HEK293 (cell line): ENCODE measurements around the gene PPP1R3G.

ENCODE experiments used
- CTCF ChIA-PET: fragments of 350-600 bp; formaldehyde crosslinking; extraction: SDS; loops from one replicate; lab custom pipeline; 2021; ENCODE audit warnings: antibody characterized with exemption; lab: Yijun Ruan, JAX
- POLR2A ChIA-PET: fragments of 300-600 bp; formaldehyde crosslinking; extraction: SDS; loops from one replicate; lab custom pipeline; 2020; ENCODE audit warnings: antibody characterized with exemption, inconsistent platforms; lab: Yijun Ruan, JAX
- H3K27ac ChIP-seq: fragments of 200-500 bp; sonication (Bioruptor generic); 2 replicates; pipeline ENCODE4 v1.5.1; 2014; ENCODE audit warnings: low read depth, low read length, control low read depth, inconsistent platforms; ENCODE audit errors: extremely low read depth
- H3K36me3 ChIP-seq, 2 experiments: fragments of 200-500 bp in 1 of 2; sonication (Bioruptor generic) in 1 of 2; 1 replicate in 1 of 2; 2 replicates in 1 of 2; pipeline ENCODE4 v1.5.1; 2014 to 2017; ENCODE audit warnings: inconsistent platforms in 2 of 2, low read length in 2 of 2; ENCODE audit not compliant: control insufficient read depth in 2 of 2, insufficient read depth in 1 of 2
- H3K4me1 ChIP-seq: fragments of 200-500 bp; sonication (Bioruptor generic); 2 replicates; pipeline ENCODE4 v1.5.1; 2014; ENCODE audit warnings: mild to moderate bottlenecking, low read length, inconsistent platforms; ENCODE audit not compliant: control insufficient read depth, insufficient read depth
- H3K4me3 ChIP-seq: 2 replicates; pipeline ENCODE4 v1.5.1; 2011; ENCODE audit warnings: low read depth, mild to moderate bottlenecking, control low read depth, low read length, moderate library complexity
- H3K9me3 ChIP-seq: fragments of 200-500 bp; sonication (Bioruptor generic); 2 replicates; pipeline ENCODE4 v1.5.1; 2014; ENCODE audit warnings: low read depth, low read length, inconsistent platforms; ENCODE audit not compliant: control insufficient read depth, insufficient read depth
- BCL11B ChIP-seq: fragments of 450-650 bp; formaldehyde crosslinking; IDR thresholded peaks from 2 replicates; pipeline ENCODE4 v1.5.1; 2016; ENCODE audit warnings: low read depth, missing biosample characterization, missing genetic modification characterization
- EGR2 ChIP-seq: fragments of 450-650 bp; formaldehyde crosslinking; IDR thresholded peaks from 2 replicates; pipeline ENCODE4 v1.5.1; 2016; ENCODE audit warnings: low read depth, missing biosample characterization, missing genetic modification characterization
- GLIS2 ChIP-seq: fragments of 450-650 bp; formaldehyde crosslinking; IDR thresholded peaks from 2 replicates; pipeline ENCODE4 v1.5.1; 2016; ENCODE audit warnings: missing biosample characterization, missing genetic modification characterization
- HOXC10 ChIP-seq: sonication (generic); formaldehyde crosslinking; IDR thresholded peaks from 2 replicates; pipeline ENCODE4 v1.8.1; 2023; ENCODE audit warnings: mild to moderate bottlenecking, missing genetic modification reagents
- KLF9 ChIP-seq: fragments of 450-650 bp; formaldehyde crosslinking; IDR thresholded peaks from 2 replicates; pipeline ENCODE4 v1.5.1; 2016; ENCODE audit warnings: missing biosample characterization, missing genetic modification characterization, low read depth
- RBAK ChIP-seq: fragments of 450-650 bp; formaldehyde crosslinking; IDR thresholded peaks from 2 replicates; pipeline ENCODE4 v1.5.1; 2016; ENCODE audit warnings: missing biosample characterization, missing genetic modification characterization
- ZBTB6 ChIP-seq: fragments of 450-650 bp; formaldehyde crosslinking; IDR thresholded peaks from 2 replicates; pipeline ENCODE4 v1.5.1; 2017; ENCODE audit warnings: missing biosample characterization, missing genetic modification characterization
- ZNF169 ChIP-seq: fragments of 450-650 bp; formaldehyde crosslinking; IDR thresholded peaks from 2 replicates; pipeline ENCODE4 v1.5.1; 2016; ENCODE audit warnings: missing biosample characterization, missing genetic modification characterization
- ZNF292 ChIP-seq: fragments of 450-650 bp; formaldehyde crosslinking; IDR thresholded peaks from 2 replicates; pipeline ENCODE4 v1.5.1; 2016; ENCODE audit warnings: low read depth, missing biosample characterization, missing genetic modification characterization, borderline replicate concordance
- ZNF394 ChIP-seq: fragments of 450-650 bp; formaldehyde crosslinking; IDR thresholded peaks from 2 replicates; pipeline ENCODE4 v1.5.1; 2016; ENCODE audit warnings: missing biosample characterization, missing genetic modification characterization, mild to moderate bottlenecking, moderate library complexity, borderline replicate concordance
- ZNF529 ChIP-seq: fragments of 450-650 bp; formaldehyde crosslinking; IDR thresholded peaks from 2 replicates; pipeline ENCODE4 v1.5.1; 2017; ENCODE audit warnings: missing genetic modification characterization, missing biosample characterization; ENCODE audit not compliant: insufficient replicate concordance
- ZNF560 ChIP-seq: fragments of 450-650 bp; formaldehyde crosslinking; IDR thresholded peaks from 2 replicates; pipeline ENCODE4 v1.5.1; 2017; ENCODE audit warnings: missing biosample characterization, missing genetic modification characterization, borderline replicate concordance
- ZNF571 ChIP-seq: fragments of 450-650 bp; formaldehyde crosslinking; IDR thresholded peaks from 2 replicates; pipeline ENCODE4 v1.5.0; 2017; ENCODE audit warnings: missing biosample characterization, missing genetic modification characterization
- ZNF629 ChIP-seq: fragments of 450-650 bp; formaldehyde crosslinking; IDR thresholded peaks from 2 replicates; pipeline ENCODE4 v1.5.1; 2017; ENCODE audit warnings: missing biosample characterization, missing genetic modification characterization
- ZNF785 ChIP-seq: fragments of 450-650 bp; formaldehyde crosslinking; IDR thresholded peaks from 2 replicates; pipeline ENCODE4 v1.5.1; 2016; ENCODE audit warnings: missing biosample characterization, missing genetic modification characterization
- ZSCAN4 ChIP-seq: fragments of 450-650 bp; formaldehyde crosslinking; IDR thresholded peaks from 2 replicates; pipeline ENCODE4 v1.5.1; 2017; ENCODE audit warnings: missing biosample characterization, missing genetic modification characterization
- TF ChIP-seq, protein P1 (sequence below): fragments of 450-650 bp; formaldehyde crosslinking; IDR thresholded peaks from 2 replicates; pipeline ENCODE4 v1.5.1; 2016; ENCODE audit warnings: missing biosample characterization, missing genetic modification characterization
- TF ChIP-seq, protein P2 (sequence below): fragments of 450-650 bp; formaldehyde crosslinking; IDR thresholded peaks from 2 replicates; pipeline ENCODE4 v1.5.1; 2016; ENCODE audit warnings: missing biosample characterization, missing genetic modification characterization

PPP1R3G gene

DNA sequence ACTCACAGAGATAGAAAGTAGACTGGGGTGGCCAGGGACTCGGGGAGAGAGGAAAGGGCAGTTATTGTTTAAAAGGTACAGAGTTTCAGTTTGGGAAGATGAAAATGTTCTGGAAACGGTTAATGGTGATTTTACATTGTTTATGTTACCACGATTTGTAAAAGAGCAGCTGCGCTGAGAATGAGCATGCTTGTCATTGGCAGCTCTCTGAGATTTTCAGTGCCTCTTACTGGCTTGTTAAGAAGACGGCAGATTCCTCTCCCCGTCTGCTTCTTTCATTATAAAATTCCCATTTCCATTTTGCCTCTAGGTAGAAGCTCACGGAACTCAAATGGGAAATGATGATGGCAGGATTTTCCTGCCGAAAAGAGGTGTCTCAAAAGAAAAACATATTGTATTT, 39.7 kb upstream of the PPP1R3G start:
- TF ChIP-seq ZNF529 (tag by site-specific recombination) (no peak), BCL11B (tag by site-specific recombination) (no peak), RBAK (no peak), ZNF629 (tag by site-specific recombination) (no peak), ZNF394 (no peak), ZNF292 (tag by site-specific recombination) (no peak), EGR2 (tag by site-specific recombination) (no peak), ZNF571 (tag by site-specific recombination) (no peak), KLF9 (tag by site-specific recombination) (no peak), ZNF169 (tag by site-specific recombination) (no peak)
- TF ChIP-seq, protein P1, sequence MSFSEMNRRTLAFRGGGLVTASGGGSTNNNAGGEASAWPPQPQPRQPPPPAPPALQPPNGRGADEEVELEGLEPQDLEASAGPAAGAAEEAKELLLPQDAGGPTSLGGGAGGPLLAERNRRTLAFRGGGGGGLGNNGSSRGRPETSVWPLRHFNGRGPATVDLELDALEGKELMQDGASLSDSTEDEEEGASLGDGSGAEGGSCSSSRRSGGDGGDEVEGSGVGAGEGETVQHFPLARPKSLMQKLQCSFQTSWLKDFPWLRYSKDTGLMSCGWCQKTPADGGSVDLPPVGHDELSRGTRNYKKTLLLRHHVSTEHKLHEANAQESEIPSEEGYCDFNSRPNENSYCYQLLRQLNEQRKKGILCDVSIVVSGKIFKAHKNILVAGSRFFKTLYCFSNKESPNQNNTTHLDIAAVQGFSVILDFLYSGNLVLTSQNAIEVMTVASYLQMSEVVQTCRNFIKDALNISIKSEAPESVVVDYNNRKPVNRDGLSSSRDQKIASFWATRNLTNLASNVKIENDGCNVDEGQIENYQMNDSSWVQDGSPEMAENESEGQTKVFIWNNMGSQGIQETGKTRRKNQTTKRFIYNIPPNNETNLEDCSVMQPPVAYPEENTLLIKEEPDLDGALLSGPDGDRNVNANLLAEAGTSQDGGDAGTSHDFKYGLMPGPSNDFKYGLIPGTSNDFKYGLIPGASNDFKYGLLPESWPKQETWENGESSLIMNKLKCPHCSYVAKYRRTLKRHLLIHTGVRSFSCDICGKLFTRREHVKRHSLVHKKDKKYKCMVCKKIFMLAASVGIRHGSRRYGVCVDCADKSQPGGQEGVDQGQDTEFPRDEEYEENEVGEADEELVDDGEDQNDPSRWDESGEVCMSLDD (tag by site-specific recombination) = no peak
- TF ChIP-seq, protein P2, sequence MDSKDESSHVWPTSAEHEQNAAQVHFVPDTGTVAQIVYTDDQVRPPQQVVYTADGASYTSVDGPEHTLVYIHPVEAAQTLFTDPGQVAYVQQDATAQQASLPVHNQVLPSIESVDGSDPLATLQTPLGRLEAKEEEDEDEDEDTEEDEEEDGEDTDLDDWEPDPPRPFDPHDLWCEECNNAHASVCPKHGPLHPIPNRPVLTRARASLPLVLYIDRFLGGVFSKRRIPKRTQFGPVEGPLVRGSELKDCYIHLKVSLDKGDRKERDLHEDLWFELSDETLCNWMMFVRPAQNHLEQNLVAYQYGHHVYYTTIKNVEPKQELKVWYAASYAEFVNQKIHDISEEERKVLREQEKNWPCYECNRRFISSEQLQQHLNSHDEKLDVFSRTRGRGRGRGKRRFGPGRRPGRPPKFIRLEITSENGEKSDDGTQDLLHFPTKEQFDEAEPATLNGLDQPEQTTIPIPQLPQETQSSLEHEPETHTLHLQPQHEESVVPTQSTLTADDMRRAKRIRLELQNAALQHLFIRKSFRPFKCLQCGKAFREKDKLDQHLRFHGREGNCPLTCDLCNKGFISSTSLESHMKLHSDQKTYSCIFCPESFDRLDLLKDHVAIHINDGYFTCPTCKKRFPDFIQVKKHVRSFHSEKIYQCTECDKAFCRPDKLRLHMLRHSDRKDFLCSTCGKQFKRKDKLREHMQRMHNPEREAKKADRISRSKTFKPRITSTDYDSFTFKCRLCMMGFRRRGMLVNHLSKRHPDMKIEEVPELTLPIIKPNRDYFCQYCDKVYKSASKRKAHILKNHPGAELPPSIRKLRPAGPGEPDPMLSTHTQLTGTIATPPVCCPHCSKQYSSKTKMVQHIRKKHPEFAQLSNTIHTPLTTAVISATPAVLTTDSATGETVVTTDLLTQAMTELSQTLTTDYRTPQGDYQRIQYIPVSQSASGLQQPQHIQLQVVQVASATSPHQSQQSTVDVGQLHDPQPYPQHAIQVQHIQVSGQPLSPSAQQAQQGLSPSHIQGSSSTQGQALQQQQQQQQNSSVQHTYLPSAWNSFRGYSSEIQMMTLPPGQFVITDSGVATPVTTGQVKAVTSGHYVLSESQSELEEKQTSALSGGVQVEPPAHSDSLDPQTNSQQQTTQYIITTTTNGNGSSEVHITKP (tag by site-specific recombination) = no peak
- H3K9me3 ChIP-seq = no peaks in the 10 kb centered on the region
- no peak overlapping the region for H3K4me3 ChIP-seq
- no peak overlapping the region for H3K27ac ChIP-seq
- no peaks in the 10 kb centered on the region for H3K4me1 ChIP-seq
- ChIA-PET CTCF (interaction anchor here (0.7 to 2.5 kb wide), 7 partner anchors 9 to 233 kb away, joined by 3 to 9 read pairs (median 4); no protein-coding TSS in a partner anchor), POLR2A (no interaction called here)
- H3K36me3 ChIP-seq = no peaks in the 10 kb centered on the region

DNA sequence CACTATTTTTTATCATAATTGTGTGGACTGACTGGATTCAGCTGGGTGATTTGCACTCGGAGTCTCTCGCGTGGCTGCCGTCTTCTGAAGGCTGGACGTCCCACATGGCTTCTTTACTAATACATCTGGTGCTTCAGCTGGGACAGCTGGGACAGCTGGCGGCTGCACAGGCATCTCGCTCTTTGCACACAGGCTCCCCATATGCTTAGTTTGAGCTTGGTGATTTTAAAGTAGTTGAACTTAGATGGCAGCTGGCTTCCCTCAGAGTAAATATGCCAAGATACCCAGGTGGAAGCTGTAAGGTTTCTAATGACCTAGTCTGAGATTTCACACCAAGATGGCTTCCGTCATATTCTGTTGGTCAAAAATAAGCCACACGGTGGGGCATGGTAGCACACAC, 38.7 kb upstream of the PPP1R3G start:
- TF ChIP-seq ZBTB6 (tag by site-specific recombination) = no peak
- no peak for TF ChIP-seq ZSCAN4 (tag by site-specific recombination)
- TF ChIP-seq HOXC10 (CRISPR knock-in tag) = no peak
- TF ChIP-seq ZNF785 (tag by site-specific recombination) = no peak
- TF ChIP-seq GLIS2 (tag by site-specific recombination) = no peak
- TF ChIP-seq ZNF560 (tag by site-specific recombination) = no peak
- TF ChIP-seq ZNF629 (tag by site-specific recombination) = no peak
- TF ChIP-seq, all 188 proteins: peak for 0
- CTCF ChIA-PET = interaction anchor here (0.5 to 2.5 kb wide), 8 partner anchors 10 to 773 kb away, joined by 3 to 9 read pairs (median 4); no protein-coding TSS in a partner anchor
- POLR2A ChIA-PET = interaction anchor here (0.7 kb wide), 1 partner anchor 1127 kb away, joined by 3 read pairs; no protein-coding TSS in a partner anchor
- H3K4me1 ChIP-seq = no peaks in the 10 kb centered on the region
- no peaks in the 10 kb centered on the region for H3K36me3 ChIP-seq
- no peak overlapping the region for H3K4me3 ChIP-seq
- H3K27ac ChIP-seq = no peak overlapping the region
- no peaks in the 10 kb centered on the region for H3K9me3 ChIP-seq
